ENCODE data around the gene FAM216B.
"Not testable (repeated sequence)": the region's sequence is repeated elsewhere in the genome, so short reads cannot be mapped to it uniquely, and the experiment has no call there.

Gene FAM216B

DNA sequence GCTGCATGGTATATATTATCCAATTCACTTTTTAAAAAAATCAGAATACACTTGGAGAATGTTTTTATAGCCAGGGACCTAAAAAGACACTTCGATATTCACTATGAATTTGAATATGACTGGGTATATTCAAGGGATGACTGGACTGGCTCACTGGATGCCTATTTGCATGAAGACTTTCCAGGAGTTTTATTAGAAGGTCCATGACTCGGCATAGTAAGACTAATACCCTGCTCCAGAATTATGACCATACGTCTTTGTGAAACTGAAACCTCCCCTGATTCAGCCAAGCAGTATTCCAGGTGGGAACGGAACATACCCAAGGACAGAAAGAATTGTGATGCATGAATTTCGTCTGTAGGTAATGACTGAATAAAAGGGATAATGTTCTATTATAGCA is 3.9 kb upstream of the FAM216B start:
- DNase-seq (ENCODE audit: insufficient read length, low spot score), result no peak
- no peak for FAIRE-seq

DNA sequence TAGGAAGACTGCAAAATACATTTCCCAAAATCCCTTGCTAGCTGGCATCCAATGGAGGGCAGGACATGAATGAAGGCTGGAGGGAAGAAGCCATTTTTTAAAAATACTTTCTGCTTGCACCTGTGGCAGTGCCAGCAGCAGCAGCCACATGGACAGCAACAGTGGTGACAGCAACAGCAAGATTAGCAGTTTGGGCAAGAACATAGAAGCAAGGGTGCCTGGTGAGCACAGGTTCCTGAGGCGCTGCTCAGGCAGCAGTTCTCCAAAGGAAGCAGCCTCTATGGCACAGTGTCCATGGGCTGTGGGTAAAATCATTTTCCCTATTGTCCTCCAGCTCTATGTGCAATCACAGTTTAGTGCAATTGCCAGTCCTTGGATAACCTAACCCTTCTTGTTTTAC is 1.3 kb upstream of the FAM216B start:
- FAIRE-seq (no peak), DNase-seq (ENCODE audit: insufficient read length, low spot score) (no peak)

DNA sequence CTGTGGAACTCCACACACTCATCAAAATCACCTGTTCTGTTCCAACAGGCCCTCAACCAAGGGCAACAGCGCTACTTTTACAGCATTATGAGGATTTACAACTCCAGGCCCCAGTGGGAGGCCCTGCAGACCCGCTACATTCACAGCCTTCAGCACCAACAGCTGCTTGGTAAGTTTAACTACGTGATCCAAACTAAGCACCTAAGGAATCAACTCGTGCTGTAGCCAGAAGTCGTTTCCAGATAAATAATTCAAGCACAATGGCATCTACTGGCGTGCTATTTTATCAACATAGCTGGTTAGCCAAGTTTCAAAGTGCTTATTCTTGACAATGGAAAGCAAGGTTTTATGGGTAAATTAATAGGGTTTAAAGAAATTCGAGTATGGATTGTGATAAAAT is 5.3 kb downstream of the FAM216B start:
- no peak for DNase-seq (ENCODE audit: insufficient read length, low spot score)
- no peak for FAIRE-seq

DNA sequence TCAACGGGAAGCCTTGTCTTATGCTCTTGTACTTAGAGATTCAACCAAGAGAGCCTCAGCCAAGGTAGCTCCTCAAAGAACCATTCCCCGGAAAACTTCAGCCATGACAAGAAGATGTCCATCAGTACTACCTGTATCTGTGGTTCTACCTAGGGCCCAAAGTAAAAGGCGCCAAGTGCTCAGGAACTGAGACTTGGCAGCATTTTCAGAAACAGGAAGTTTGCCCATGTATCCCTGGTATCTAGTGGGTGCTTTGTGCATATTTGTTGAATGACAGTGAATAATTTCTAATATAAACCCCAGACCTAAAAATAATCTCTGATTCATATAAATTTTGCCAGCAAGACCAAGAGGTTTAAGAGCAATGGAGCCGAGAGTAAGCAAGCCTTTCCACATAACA is 7.2 kb downstream of the FAM216B start:
- FAIRE-seq, result no peak
- no peak for DNase-seq (ENCODE audit: insufficient read length, low spot score)

- DNase-seq (ENCODE audit: insufficient read length, low spot score) (no peak), FAIRE-seq (no peak)
Observed at GRCh38 chr13:42792154-42792553, 10.8 kb downstream of the FAM216B start.

GRCh38 chr13:42794577-42795275 is 13.3 kb downstream of the FAM216B start:
- no peak for FAIRE-seq
- DNase-seq (ENCODE audit: insufficient read length, low spot score), result no peak

DNA sequence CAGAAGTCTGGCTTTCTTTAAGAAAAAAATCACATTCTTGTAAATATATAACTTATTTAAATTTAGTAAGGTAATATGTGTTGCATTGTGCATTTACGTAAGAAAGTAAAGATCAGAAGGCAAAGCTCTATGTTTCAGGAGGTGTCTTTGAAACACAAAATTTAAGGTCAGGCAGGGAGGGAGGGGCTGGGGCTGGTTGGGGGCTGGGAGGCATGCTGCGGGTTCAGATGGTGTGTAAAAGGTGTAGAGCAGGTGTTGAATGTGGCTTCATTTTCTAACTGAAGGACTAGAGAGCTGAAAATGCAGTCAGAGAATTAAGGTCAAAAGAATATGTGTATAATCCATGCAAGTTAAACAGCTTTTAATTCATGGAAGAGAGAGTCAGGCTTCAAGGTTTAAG is 14.3 kb downstream of the FAM216B start:
- FAIRE-seq (no peak), DNase-seq (ENCODE audit: insufficient read length, low spot score) (no peak)

- DNase-seq (ENCODE audit: insufficient read length, low spot score) (no peak), FAIRE-seq (no peak)
Observed at GRCh38 chr13:42796747-42797356, 15.5 kb downstream of the FAM216B start.

DNA sequence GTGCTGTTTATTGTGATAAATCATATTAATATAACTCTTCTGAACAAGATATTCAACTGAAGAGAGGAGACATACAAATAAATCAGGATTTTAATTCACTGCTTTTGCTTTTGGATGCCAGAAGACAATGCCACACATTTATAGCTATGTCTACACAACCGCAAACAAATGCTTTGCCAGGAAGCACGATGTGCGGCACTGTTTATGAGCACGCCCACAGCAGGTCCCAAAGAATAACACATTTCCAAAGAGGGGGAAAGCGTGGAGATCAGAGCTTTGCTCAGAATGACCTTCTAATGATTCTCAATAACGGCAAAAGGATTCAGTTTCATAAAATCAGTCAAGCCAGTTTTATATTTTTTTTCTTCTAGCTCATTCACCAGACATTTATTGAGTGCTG is 16.7 kb downstream of the FAM216B start:
- FAIRE-seq, result no peak

GRCh38 chr13:42800109-42800643 is 18.8 kb downstream of the FAM216B start:
- DNase-seq (ENCODE audit: insufficient read length, low spot score) (no peak), FAIRE-seq (no peak)

More for the DNA sequence above, 16.7 kb downstream of the FAM216B start:
- DNase-seq (ENCODE audit: insufficient read length, low spot score), result no peak

- no peak for FAIRE-seq
Observed at GRCh38 chr13:42803563-42804204, 22.3 kb downstream of the FAM216B start.

GRCh38 chr13:42804244-42804874 is 23.0 kb downstream of the FAM216B start:
- FAIRE-seq (no peak), DNase-seq (ENCODE audit: insufficient read length, low spot score) (no peak)

More at GRCh38 chr13:42803563-42804204, 22.3 kb downstream of the FAM216B start:
- no peak for DNase-seq (ENCODE audit: insufficient read length, low spot score)

GRCh38 chr13:42807241-42807640 is 25.9 kb downstream of the FAM216B start:
- no peak for FAIRE-seq
- no peak for DNase-seq (ENCODE audit: insufficient read length, low spot score)

DNA sequence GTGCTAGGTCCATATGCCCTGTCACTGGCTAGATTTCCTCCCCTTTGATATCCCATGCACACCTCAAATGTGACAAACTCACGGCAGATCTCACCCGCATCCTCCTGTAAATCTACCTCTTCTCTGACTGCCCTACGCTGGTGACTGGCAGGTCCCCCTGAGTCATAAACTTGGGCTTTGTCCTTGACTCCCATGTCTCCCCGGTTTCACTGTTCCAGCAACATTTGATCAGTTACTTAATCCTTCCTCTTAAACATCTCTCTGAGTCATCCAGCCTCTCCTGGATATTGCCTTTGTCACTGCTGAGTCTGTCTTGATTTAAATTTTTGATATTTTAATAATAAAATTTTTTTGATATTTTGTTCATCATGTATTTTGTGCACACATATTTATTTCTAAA is 26.5 kb downstream of the FAM216B start:
- peak; percentile 9 for DNase-seq (ENCODE audit: insufficient read length, low spot score)
- FAIRE-seq, result no peak

GRCh38 chr13:42808341-42808940 is 27.1 kb downstream of the FAM216B start:
- FAIRE-seq, result no peak
- DNase-seq (ENCODE audit: insufficient read length, low spot score), result no peak

DNA sequence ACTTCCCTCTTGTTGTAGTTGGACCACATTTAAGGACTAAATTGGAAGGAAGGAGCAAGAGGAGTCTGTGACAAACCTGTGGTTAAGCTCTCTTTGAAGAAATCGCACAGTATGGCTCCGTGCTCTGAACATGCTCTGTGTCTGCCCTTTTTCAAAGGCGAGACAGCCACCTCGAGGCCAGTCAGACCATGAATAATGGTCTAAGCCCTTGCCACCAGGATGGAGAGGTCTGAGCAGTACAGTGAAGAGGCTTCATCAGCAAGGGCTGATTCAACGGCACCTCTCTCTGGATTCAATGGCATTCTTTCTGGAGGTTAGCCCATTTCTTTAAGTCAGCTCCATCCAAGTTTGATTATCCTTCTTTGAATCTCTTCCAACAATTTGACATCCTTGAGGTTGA is 30.9 kb downstream of the FAM216B start:
- FAIRE-seq (no peak), DNase-seq (ENCODE audit: insufficient read length, low spot score) (no peak)

DNA sequence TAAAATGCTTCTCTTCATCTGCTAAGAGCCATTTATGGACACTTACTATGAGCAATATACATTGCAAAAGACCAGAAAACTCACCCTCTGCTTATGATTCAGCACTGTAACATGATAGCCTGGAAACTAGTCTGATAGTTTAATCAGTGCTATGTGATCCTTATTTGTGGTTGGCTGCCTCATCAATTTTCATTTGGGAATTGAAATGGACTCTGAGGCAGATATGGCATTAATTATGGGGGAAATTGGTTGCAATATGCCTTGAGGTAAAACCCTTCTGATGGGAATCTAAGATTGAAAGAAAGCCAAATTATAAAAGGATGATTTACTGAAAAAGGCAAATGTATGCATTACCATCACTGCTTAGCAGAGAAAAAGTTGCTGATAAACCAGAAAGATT is 33.5 kb downstream of the FAM216B start:
- DNase-seq (ENCODE audit: insufficient read length, low spot score) (peak; percentile 22), FAIRE-seq (no peak)

DNA sequence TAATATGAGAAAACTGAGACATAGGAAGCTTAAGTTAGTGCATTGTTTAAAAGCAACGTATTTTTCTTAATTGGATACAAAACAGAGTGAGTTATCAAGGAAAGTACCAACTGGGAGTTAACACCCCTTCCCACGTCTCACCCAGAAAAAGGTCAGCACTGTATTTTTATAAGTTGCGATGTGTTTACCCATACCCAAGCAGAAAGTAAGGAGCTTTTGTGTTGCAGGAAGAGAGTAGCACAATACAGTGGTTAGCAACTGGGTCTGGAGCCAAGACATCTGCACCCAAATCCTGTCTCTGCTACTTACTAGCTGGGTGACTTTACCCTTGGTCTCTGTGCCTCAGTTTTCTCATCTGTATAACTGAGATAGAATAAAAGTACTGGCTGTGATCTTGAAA is 34.3 kb downstream of the FAM216B start:
- DNase-seq (ENCODE audit: insufficient read length, low spot score) (no peak), FAIRE-seq (no peak)

GRCh38 chr13:42816538-42816937 is 35.2 kb downstream of the FAM216B start:
- DNase-seq (ENCODE audit: insufficient read length, low spot score) (no peak), FAIRE-seq (no peak)

- not testable (repeated sequence) for FAIRE-seq; DNase-seq (ENCODE audit: insufficient read length, low spot score)
Observed at GRCh38 chr13:42819687-42820086, 38.3 kb downstream of the FAM216B start.

DNA sequence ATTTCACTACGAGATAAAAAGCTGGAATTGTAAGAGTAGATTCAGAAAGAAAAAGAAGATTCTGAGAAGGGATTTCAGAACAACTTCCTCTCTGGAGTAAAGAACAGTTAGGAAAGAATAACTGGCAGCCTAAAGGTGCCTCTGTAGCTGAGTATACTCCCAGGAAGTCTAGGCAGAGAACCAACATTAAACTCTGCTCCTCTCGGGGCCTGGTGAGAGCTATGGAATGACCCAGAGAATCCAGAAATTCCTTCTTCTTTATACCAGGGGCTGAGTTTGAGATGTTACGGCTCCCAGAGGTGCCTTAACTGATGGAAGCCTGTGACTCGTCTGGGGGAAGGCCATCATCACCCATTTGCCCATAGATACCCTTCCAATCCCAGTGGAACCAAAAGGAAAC is 39.1 kb downstream of the FAM216B start:
- FAIRE-seq (no peak), DNase-seq (ENCODE audit: insufficient read length, low spot score) (no peak)
